ENCODE results near the gene NUDT1.

The NUDT1 gene

GRCh38 chr7:2299131-2299829 lies 57.3 kb downstream of the NUDT1 start:
- DNase-seq (ENCODE audit: low read depth, low spot score): no peak

- no peak for DNase-seq (ENCODE audit: low read depth, low spot score)
Measured at GRCh38 chr7:2299870-2300512, 58.0 kb downstream of the NUDT1 start.
